Fibroblast of skin of scalp (primary cell): ENCODE data around the gene BAK1.
"Not testable (repeated sequence)": the region's sequence is repeated elsewhere in the genome, so short reads cannot be mapped to it uniquely, and the experiment has no call there.

ENCODE experiments used
- DNase-seq: peaks from one replicate; pipeline ENCODE4 v3.0.0-alpha.2; 2013

The BAK1 gene

GRCh38 chr6:33585403-33586107 lies 5.5 kb upstream of the BAK1 start:
- DNase-seq, result peak; percentile 71

GRCh38 chr6:33584700-33585402 lies 4.8 kb upstream of the BAK1 start:
- DNase-seq, result no peak

GRCh38 chr6:33583591-33584155 lies 3.6 kb upstream of the BAK1 start:
- DNase-seq, result no peak

- DNase-seq, result no peak
Measured at GRCh38 chr6:33581186-33581585, 1.1 kb upstream of the BAK1 start.

- no peak for DNase-seq
Measured at GRCh38 chr6:33578588-33579011, 1.5 kb downstream of the BAK1 start.

GRCh38 chr6:33578164-33578563 lies 1.9 kb downstream of the BAK1 start:
- DNase-seq, result no peak

- DNase-seq, result no peak
Measured at GRCh38 chr6:33577718-33578117, 2.4 kb downstream of the BAK1 start.

GRCh38 chr6:33577106-33577535 lies 3.0 kb downstream of the BAK1 start:
- DNase-seq, result no peak

- no peak for DNase-seq
Measured at GRCh38 chr6:33576668-33577067, 3.4 kb downstream of the BAK1 start.

- DNase-seq, result no peak
Measured at GRCh38 chr6:33575211-33575610, 4.9 kb downstream of the BAK1 start.

GRCh38 chr6:33571637-33572316 lies 8.3 kb downstream of the BAK1 start:
- no peak for DNase-seq

GRCh38 chr6:33570806-33571636 lies 9.1 kb downstream of the BAK1 start:
- DNase-seq, result peak; percentile 73

- no peak for DNase-seq
Measured at GRCh38 chr6:33568826-33569570, 11.1 kb downstream of the BAK1 start.

- peak; percentile 27 for DNase-seq
Measured at GRCh38 chr6:33567836-33568235, 12.2 kb downstream of the BAK1 start.

GRCh38 chr6:33566182-33567084 lies 13.6 kb downstream of the BAK1 start:
- DNase-seq, result no peak

GRCh38 chr6:33558801-33559200 lies 21.3 kb downstream of the BAK1 start:
- DNase-seq, result no peak

GRCh38 chr6:33557376-33557775 lies 22.7 kb downstream of the BAK1 start:
- no peak for DNase-seq

GRCh38 chr6:33552883-33553282 lies 27.2 kb downstream of the BAK1 start:
- not testable (repeated sequence) for DNase-seq

- no peak for DNase-seq
Measured at GRCh38 chr6:33552252-33552651, 27.8 kb downstream of the BAK1 start.

- no peak for DNase-seq
Measured at GRCh38 chr6:33551538-33551937, 28.5 kb downstream of the BAK1 start.
